HepG2 (cell line): Measurements from ENCODE around the gene GAS5. TPM values are rescaled to one million over a fixed set of nuclear protein-coding genes. Genes with fewer than 3 reads are reported as not detected.

ENCODE experiments used
- AGO1 ChIP-seq: fragments of 200-400 bp; formaldehyde crosslinking; IDR thresholded peaks from 2 replicates; pipeline ENCODE4 v1.6.1; 2017; ENCODE audit warnings: mild to moderate bottlenecking, low read depth, low read length, moderate library complexity; ENCODE audit not compliant: poor library complexity, severe bottlenecking
- CEBPG ChIP-seq: IDR thresholded peaks from 2 replicates; pipeline ENCODE4 v1.6.1; 2016
- CENPBD1 ChIP-seq: sonication (generic); formaldehyde crosslinking; IDR thresholded peaks from 2 replicates; pipeline ENCODE4 v1.8.0; 2022; ENCODE audit warnings: missing genetic modification reagents, low read depth, mild to moderate bottlenecking, borderline replicate concordance
- CSRNP1 ChIP-seq: sonication (generic); formaldehyde crosslinking; IDR thresholded peaks from 2 replicates; pipeline ENCODE4 v1.8.1; 2023; ENCODE audit warnings: mild to moderate bottlenecking, missing genetic modification reagents
- EEA1 ChIP-seq: sonication (generic); formaldehyde crosslinking; IDR thresholded peaks from 2 replicates; pipeline ENCODE4 v1.5.1; 2020; ENCODE audit warnings: mild to moderate bottlenecking, missing genetic modification reagents, borderline replicate concordance
- MAFF ChIP-seq: IDR thresholded peaks from 2 replicates; pipeline ENCODE4 v1.6.1; 2011; ENCODE audit warnings: low read depth, low read length, improper control_type of control experiment
- MED1 ChIP-seq: sonication (generic); formaldehyde crosslinking; IDR thresholded peaks from 2 replicates; pipeline ENCODE4 v1.4.0; 2020; ENCODE audit warnings: missing genetic modification reagents
- SAFB2 ChIP-seq: sonication (generic); formaldehyde crosslinking; IDR thresholded peaks from 2 replicates; pipeline ENCODE4 v1.5.1; 2020; ENCODE audit warnings: missing genetic modification reagents, low read depth, mild to moderate bottlenecking, borderline replicate concordance
- TBP ChIP-seq: sonication (generic); formaldehyde crosslinking; IDR thresholded peaks from 2 replicates; pipeline ENCODE4 v1.5.0; 2020; ENCODE audit warnings: missing genetic modification reagents
- ZNF225 ChIP-seq: sonication (generic); formaldehyde crosslinking; IDR thresholded peaks from 2 replicates; pipeline ENCODE4 v1.4.0; 2020; ENCODE audit warnings: mild to moderate bottlenecking, missing genetic modification reagents
- ZNF501 ChIP-seq: sonication (generic); formaldehyde crosslinking; IDR thresholded peaks from 2 replicates; pipeline ENCODE4 v1.5.1; 2020; ENCODE audit warnings: mild to moderate bottlenecking, moderate library complexity, missing genetic modification reagents
- ZNF552 ChIP-seq: sonication (generic); formaldehyde crosslinking; IDR thresholded peaks from 2 replicates; pipeline ENCODE4 v1.9.0; 2022; ENCODE audit warnings: missing genetic modification reagents, mild to moderate bottlenecking, borderline replicate concordance
- ZNF580 ChIP-seq: IDR thresholded peaks from 2 replicates; pipeline ENCODE4 v1.6.1; 2016; ENCODE audit warnings: low read depth, borderline replicate concordance
- ZNF660 ChIP-seq: sonication (generic); formaldehyde crosslinking; IDR thresholded peaks from 2 replicates; pipeline ENCODE4 v1.5.1; 2020; ENCODE audit warnings: mild to moderate bottlenecking, low read depth, missing genetic modification reagents, borderline replicate concordance
- ZNF713 ChIP-seq: sonication (generic); formaldehyde crosslinking; IDR thresholded peaks from 2 replicates; pipeline ENCODE4 v1.4.0; 2020; ENCODE audit warnings: mild to moderate bottlenecking, missing genetic modification reagents
- ZNF883 ChIP-seq: sonication (generic); formaldehyde crosslinking; IDR thresholded peaks from 2 replicates; pipeline ENCODE4 v1.5.1; 2020; ENCODE audit warnings: mild to moderate bottlenecking, missing genetic modification reagents; ENCODE audit errors: not compliant biosample characterization
- ZSCAN31 ChIP-seq: sonication (generic); formaldehyde crosslinking; IDR thresholded peaks from 2 replicates; pipeline ENCODE4 v1.5.0; 2020; ENCODE audit warnings: low read depth, mild to moderate bottlenecking, missing genetic modification reagents
- polyA plus RNA-seq, 8 experiments: library from polyadenylated mRNA; depleted of rRNA in 3 of 8; stranded (reverse) in 7 of 8; unstranded in 1 of 8; fragments of >200 nt; fragmentation: Illumina TruSeq in 4 of 8; extraction: Trizol in 4 of 8; gene quantifications; 2 replicates each; pipeline versions ENCODE4 v1.2.1 to v1.2.3, GENCODE V29; 2011 to 2016; ENCODE audit warnings: low read depth in 4 of 8, missing spikeins in 1 of 8, mixed read lengths in 1 of 8; ENCODE audit not compliant: insufficient read depth in 1 of 8
- total RNA-seq, 5 experiments: library from RNA; depleted of rRNA; stranded (reverse); fragments of >200 nt; fragmentation: Illumina TruSeq; extraction: Trizol; gene quantifications; 2 replicates each; pipeline ENCODE4 v1.2.3, GENCODE V29; 2016; ENCODE audit warnings: low read depth in 1 of 5
- TF ChIP-seq, protein P1 (sequence below): sonication (generic); formaldehyde crosslinking; IDR thresholded peaks from 2 replicates; pipeline ENCODE4 v1.5.1; 2020; ENCODE audit warnings: mild to moderate bottlenecking, missing genetic modification reagents, moderate library complexity
- TF ChIP-seq, protein P2 (sequence below): sonication (generic); formaldehyde crosslinking; IDR thresholded peaks from 2 replicates; pipeline ENCODE4 v1.4.0; 2020; ENCODE audit warnings: low read depth, missing genetic modification reagents
- TF ChIP-seq, protein P3 (sequence below): IDR thresholded peaks from 2 replicates; pipeline ENCODE4 v1.6.1; 2016; ENCODE audit warnings: mild to moderate bottlenecking

The GAS5 gene
- total and polyA plus RNA-seq, 2 of the 13 experiments (the other 11 are each of a cell fraction or from before 2014, with no cell fraction given): 352 to 738 TPM

- TF ChIP-seq AGO1 (peak; percentile 37), CSRNP1 (CRISPR knock-in tag) (no peak), ZNF580 (peak; percentile 67; the same call in 1 of the 2 replicates), ZNF713 (CRISPR knock-in tag) (no peak), CENPBD1 (CRISPR knock-in tag) (no peak), ZNF660 (CRISPR knock-in tag) (no peak), ZNF501 (peak; percentile 95), SAFB2 (CRISPR knock-in tag) (peak; percentile 54; the same call in 1 of the 2 replicates), EEA1 (CRISPR knock-in tag) (peak; percentile 41; the same call in 1 of the 2 replicates), ZSCAN31 (peak; percentile 46; the same call in 1 of the 2 replicates), TBP (CRISPR knock-in tag) (no peak), CEBPG (peak; percentile 43), ZNF225 (CRISPR knock-in tag) (no peak), MAFF (no peak), ZNF883 (CRISPR knock-in tag) (peak; percentile 41), ZNF552 (CRISPR knock-in tag) (no peak), MED1 (no peak; the same call in 1 of the 2 replicates)
- TF ChIP-seq, protein P1, sequence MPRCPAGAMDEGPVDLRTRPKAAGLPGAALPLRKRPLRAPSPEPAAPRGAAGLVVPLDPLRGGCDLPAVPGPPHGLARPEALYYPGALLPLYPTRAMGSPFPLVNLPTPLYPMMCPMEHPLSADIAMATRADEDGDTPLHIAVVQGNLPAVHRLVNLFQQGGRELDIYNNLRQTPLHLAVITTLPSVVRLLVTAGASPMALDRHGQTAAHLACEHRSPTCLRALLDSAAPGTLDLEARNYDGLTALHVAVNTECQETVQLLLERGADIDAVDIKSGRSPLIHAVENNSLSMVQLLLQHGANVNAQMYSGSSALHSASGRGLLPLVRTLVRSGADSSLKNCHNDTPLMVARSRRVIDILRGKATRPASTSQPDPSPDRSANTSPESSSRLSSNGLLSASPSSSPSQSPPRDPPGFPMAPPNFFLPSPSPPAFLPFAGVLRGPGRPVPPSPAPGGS (CRISPR knock-in tag): peak; percentile 21; the same call in 1 of the 2 replicates
- TF ChIP-seq, protein P2, sequence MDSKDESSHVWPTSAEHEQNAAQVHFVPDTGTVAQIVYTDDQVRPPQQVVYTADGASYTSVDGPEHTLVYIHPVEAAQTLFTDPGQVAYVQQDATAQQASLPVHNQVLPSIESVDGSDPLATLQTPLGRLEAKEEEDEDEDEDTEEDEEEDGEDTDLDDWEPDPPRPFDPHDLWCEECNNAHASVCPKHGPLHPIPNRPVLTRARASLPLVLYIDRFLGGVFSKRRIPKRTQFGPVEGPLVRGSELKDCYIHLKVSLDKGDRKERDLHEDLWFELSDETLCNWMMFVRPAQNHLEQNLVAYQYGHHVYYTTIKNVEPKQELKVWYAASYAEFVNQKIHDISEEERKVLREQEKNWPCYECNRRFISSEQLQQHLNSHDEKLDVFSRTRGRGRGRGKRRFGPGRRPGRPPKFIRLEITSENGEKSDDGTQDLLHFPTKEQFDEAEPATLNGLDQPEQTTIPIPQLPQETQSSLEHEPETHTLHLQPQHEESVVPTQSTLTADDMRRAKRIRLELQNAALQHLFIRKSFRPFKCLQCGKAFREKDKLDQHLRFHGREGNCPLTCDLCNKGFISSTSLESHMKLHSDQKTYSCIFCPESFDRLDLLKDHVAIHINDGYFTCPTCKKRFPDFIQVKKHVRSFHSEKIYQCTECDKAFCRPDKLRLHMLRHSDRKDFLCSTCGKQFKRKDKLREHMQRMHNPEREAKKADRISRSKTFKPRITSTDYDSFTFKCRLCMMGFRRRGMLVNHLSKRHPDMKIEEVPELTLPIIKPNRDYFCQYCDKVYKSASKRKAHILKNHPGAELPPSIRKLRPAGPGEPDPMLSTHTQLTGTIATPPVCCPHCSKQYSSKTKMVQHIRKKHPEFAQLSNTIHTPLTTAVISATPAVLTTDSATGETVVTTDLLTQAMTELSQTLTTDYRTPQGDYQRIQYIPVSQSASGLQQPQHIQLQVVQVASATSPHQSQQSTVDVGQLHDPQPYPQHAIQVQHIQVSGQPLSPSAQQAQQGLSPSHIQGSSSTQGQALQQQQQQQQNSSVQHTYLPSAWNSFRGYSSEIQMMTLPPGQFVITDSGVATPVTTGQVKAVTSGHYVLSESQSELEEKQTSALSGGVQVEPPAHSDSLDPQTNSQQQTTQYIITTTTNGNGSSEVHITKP (CRISPR knock-in tag): no peak
- TF ChIP-seq, protein P3, sequence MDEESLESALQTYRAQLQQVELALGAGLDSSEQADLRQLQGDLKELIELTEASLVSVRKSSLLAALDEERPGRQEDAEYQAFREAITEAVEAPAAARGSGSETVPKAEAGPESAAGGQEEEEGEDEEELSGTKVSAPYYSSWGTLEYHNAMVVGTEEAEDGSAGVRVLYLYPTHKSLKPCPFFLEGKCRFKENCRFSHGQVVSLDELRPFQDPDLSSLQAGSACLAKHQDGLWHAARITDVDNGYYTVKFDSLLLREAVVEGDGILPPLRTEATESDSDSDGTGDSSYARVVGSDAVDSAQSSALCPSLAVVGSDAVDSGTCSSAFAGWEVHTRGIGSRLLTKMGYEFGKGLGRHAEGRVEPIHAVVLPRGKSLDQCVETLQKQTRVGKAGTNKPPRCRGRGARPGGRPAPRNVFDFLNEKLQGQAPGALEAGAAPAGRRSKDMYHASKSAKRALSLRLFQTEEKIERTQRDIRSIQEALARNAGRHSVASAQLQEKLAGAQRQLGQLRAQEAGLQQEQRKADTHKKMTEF (CRISPR knock-in tag): peak; percentile 79
These were observed 43.3 kb downstream of the GAS5 start, which contains the start of the genes CENPL and DARS2 (continued) for GRCh38 chr1:173824315-173825081.
